Measurements from ENCODE around the gene C7orf33.
"Not testable (repeated sequence)": the region's sequence is repeated elsewhere in the genome, so short reads cannot be mapped to it uniquely, and the experiment has no call there.

C7orf33 gene

DNA sequence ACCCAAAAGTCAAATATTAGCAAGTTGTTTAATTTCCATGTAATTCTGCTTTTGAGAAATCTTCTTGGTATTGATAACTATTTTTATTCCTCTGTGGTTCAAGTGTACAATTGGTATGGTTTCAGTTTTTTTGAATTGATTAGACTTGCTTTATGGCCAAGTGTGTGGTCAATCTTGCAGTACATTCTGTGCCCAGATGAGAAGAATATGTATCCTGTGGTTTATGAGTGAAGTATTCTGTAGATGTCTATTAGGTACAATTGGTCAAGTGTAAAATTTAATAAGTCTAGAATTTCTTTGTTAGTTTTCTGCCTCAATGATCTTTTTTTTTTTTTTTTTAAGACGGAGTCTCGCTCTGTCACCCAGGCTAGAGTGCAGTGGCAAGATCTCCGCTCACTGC is 36.6 kb upstream of the C7orf33 start:
- TF ChIP-seq, protein P1, sequence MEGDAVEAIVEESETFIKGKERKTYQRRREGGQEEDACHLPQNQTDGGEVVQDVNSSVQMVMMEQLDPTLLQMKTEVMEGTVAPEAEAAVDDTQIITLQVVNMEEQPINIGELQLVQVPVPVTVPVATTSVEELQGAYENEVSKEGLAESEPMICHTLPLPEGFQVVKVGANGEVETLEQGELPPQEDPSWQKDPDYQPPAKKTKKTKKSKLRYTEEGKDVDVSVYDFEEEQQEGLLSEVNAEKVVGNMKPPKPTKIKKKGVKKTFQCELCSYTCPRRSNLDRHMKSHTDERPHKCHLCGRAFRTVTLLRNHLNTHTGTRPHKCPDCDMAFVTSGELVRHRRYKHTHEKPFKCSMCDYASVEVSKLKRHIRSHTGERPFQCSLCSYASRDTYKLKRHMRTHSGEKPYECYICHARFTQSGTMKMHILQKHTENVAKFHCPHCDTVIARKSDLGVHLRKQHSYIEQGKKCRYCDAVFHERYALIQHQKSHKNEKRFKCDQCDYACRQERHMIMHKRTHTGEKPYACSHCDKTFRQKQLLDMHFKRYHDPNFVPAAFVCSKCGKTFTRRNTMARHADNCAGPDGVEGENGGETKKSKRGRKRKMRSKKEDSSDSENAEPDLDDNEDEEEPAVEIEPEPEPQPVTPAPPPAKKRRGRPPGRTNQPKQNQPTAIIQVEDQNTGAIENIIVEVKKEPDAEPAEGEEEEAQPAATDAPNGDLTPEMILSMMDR (IDR thresholded peaks at IDR 0.05; ENCODE audit: low read depth, low read length): no peak
- DNase-seq (ENCODE audit: extremely low read depth, low read depth): no peak

DNA sequence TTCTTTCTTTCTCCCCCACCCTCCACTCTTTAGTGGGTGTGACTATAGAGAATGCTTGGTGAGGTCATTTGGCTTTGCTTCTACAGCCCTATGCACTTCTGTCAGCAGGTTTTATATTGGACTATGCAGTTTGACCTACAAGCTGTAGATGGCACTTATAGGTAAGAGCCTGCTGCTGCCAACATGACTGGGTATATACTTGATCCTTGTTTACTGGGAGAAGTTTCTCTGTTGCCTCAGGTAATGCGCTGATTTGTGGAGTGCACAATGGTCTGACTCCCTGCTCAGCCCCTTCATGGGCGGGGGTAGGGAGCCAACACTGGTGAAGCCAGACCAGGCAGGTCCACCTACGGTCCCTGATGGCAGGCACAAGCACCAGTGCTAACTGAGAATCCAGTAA is 33.7 kb upstream of the C7orf33 start:
- no peak for DNase-seq (ENCODE audit: extremely low read depth, low read depth)

DNA sequence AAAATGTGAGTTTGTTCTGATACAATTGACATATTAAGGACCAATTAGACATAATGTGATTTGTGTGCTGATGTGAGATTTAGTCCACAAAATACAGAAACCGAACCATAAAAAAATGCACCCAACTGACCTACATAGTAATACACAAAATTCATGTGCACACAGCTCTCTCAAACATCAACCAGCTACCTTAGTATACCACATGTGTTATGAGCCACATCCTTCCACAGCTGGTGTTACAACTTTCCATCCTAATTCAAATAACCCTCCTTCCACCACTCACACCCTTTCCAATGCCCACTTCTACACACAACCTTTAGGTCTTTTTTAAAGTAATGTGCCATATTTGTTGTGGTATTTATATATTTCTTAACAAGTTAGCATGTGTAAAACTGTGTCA is 31.7 kb upstream of the C7orf33 start:
- TF ChIP-seq, protein P1 (IDR thresholded peaks at IDR 0.05; ENCODE audit: low read depth, low read length): no peak
- no peak for DNase-seq (ENCODE audit: extremely low read depth, low read depth)

More for the DNA sequence above, 33.7 kb upstream of the C7orf33 start:
- TF ChIP-seq, protein P1 (IDR thresholded peaks at IDR 0.05; ENCODE audit: low read depth, low read length): no peak

DNA sequence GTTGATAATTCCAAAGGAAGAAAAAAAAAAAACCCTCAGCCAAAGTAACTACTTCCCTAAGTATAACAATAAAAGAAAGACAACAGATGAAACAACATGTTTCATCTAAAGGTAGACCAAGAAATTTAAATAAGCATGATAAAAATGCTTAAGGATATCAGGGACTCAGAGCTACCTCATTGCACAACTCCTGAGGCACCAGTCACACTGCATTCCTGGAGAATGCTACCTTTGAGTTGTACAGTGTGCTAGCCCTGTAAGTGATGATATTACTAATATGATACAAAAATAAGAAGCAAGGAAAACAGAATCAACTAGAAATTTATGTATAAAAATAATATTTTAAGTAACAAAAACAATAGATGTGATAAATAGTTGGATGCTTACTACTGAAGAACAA is 29.5 kb upstream of the C7orf33 start:
- no peak for DNase-seq (ENCODE audit: extremely low read depth, low read depth)
- TF ChIP-seq, protein P1 (IDR thresholded peaks at IDR 0.05; ENCODE audit: low read depth, low read length): no peak

DNA sequence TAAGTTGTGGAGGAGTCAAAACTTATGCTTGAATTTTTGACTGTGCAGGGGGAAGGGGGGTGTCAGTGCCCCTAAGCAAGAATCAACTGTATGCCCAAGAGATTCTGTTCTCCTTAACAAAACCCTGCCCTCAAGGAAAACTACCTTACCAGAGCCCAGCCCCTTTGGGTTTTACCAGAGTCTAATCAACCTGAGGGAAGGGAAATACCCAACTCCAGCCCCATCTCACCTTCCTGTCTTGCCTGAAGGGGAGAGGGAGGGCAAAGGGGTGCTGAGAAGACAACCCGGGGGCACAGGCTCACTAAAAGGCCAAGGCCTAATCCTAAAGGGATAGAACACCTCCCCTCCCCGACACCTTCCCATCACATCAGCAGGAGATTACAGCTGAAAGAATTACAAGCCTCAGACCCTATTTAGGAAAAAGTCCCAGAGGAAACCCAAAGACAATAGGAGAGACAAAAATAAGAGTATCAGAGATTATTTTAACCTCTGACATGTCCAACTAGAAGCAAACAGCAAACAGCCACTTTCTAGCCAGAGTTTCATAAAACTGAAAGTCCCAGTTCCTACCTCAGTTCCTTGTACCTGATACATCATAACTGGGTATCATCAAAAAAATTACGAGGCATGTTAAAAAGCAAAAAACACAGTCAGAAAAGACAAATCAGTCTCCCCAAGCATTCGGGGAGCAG is 26.8 kb upstream of the C7orf33 start:
- TF ChIP-seq, protein P1 (IDR thresholded peaks at IDR 0.05; ENCODE audit: low read depth, low read length): no peak
- no peak for DNase-seq (ENCODE audit: extremely low read depth, low read depth)

DNA sequence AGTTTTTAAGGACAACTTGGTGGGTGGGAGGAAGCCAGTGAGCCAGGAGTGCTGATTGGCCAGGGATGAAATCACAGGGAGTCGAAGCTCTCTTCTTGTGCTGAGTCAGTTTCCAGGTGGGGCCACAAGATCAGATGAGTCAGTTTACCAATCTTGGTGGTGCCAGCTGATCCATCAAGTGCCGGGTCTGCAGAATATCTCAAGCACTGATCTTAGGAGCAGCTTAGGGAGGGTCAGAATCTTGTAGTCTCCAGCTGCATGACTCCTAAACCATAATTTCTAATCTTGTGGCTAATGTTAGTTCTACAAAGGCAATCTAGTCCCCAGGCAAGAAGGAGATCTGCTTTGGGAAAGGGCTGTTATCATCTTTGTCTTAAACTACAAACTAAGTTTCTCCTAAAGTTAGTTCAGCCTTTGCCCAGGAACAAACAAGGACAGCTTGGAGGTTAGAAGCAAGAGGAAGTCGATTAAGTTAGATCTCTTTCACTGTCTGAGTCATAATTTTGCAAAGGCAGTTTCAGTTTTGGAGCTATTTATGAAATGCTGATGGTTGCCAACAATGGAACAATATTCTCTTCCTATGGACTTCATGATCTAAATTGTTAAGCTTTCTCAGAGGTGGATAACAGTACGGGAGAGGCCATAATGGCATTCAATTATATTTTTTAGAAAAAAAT is 26.2 kb upstream of the C7orf33 start:
- not testable (repeated sequence) for DNase-seq (ENCODE audit: extremely low read depth, low read depth)

DNA sequence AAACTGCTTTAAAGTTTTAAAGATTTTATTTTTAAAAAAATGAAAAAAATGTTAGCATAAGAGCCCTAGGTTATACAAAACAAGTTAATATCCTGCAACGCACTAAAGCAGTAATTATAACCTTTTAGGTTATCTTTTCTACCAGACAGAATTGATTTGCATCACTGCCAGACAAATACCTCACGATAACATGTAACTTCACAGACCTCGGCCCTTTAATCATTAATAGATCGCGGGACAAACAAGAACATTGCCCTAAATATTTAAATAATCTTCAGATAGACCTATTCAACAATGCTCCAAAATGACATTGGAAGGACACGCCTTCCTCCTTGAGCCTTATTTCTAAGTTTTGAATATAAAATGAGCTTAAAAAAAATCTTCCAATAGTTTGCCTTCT is 23.8 kb upstream of the C7orf33 start:
- no peak for DNase-seq (ENCODE audit: extremely low read depth, low read depth)

More for the DNA sequence above, 23.8 kb upstream of the C7orf33 start:
- TF ChIP-seq, protein P1 (IDR thresholded peaks at IDR 0.05; ENCODE audit: low read depth, low read length): no peak

Data from AG09319 (cell line).